Tibial nerve (tissue), 4 donors: ENCODE results near the gene MSX1.

Source experiments
- EP300 ChIP-seq, 2 donors: sonication (generic); formaldehyde crosslinking; IDR thresholded peaks; one replicate each; pipeline ENCODE4 v1.6.1; 2017; ENCODE audit warnings: antibody characterized with exemption in 2 of 2, mild to moderate bottlenecking in 1 of 2
- POLR2A ChIP-seq, 2 donors: fragments of 450-650 bp; IDR thresholded peaks; one replicate each; pipeline ENCODE4 v1.6.1; 2017; ENCODE audit warnings: antibody characterized with exemption in 2 of 2, mild to moderate bottlenecking in 2 of 2, moderate library complexity in 2 of 2
- TF ChIP-seq, protein P1 (sequence below), 5 experiments: fragments of 200-600 bp in 3 of 5; fragments of 450-650 bp in 2 of 5; sonication (generic) in 3 of 5; IDR thresholded peaks; one replicate each; pipeline ENCODE4 v1.5.1; 2016 to 2019; ENCODE audit warnings: antibody characterized with exemption in 5 of 5, mild to moderate bottlenecking in 3 of 5, moderate library complexity in 2 of 5

- TF ChIP-seq, protein P1, sequence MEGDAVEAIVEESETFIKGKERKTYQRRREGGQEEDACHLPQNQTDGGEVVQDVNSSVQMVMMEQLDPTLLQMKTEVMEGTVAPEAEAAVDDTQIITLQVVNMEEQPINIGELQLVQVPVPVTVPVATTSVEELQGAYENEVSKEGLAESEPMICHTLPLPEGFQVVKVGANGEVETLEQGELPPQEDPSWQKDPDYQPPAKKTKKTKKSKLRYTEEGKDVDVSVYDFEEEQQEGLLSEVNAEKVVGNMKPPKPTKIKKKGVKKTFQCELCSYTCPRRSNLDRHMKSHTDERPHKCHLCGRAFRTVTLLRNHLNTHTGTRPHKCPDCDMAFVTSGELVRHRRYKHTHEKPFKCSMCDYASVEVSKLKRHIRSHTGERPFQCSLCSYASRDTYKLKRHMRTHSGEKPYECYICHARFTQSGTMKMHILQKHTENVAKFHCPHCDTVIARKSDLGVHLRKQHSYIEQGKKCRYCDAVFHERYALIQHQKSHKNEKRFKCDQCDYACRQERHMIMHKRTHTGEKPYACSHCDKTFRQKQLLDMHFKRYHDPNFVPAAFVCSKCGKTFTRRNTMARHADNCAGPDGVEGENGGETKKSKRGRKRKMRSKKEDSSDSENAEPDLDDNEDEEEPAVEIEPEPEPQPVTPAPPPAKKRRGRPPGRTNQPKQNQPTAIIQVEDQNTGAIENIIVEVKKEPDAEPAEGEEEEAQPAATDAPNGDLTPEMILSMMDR (IDR thresholded peaks at IDR 0.05), result no peak
- TF ChIP-seq POLR2A (IDR thresholded peaks at IDR 0.05) (no peak), EP300 (IDR thresholded peaks at IDR 0.05) (no peak)
These were observed 22.0 kb downstream of the MSX1 start for GRCh38 chr4:4881432-4881831.
